Hematopoietic multipotent progenitor cell treated with erythropoietin and hydrocortisone succinate and interleukin-3 and kit ligand, for 8 days (in vitro differentiated cells): Measurements from ENCODE around the gene CREB5.
"Not testable (repeated sequence)": the region's sequence is repeated elsewhere in the genome, so short reads cannot be mapped to it uniquely, and the experiment has no call there.

Experiments used
- DNase-seq: peaks from one replicate; pipeline ENCODE4 v3.0.0-alpha.2; 2015

CREB5 gene

GRCh38 chr7:28411876-28412662 lies at the start of gene CREB5:
Gene CREB5, plus strand, starts transcription at chr7:28412518. Its CDS starts 397 bp downstream, at chr7:28412915.
- DNase-seq = peak; percentile 28

GRCh38 chr7:28362812-28363211 lies 49.5 kb upstream of the CREB5 start:
- DNase-seq = no peak

GRCh38 chr7:28364082-28364481 lies 48.2 kb upstream of the CREB5 start:
- peak; percentile 34 for DNase-seq

- DNase-seq = no peak
Observed at GRCh38 chr7:28369523-28369922, 42.8 kb upstream of the CREB5 start.

- DNase-seq = no peak
Observed at GRCh38 chr7:28371846-28372245, 40.5 kb upstream of the CREB5 start.

GRCh38 chr7:28373990-28374389 lies 38.3 kb upstream of the CREB5 start:
- no peak for DNase-seq

GRCh38 chr7:28375729-28376128 lies 36.6 kb upstream of the CREB5 start:
- no peak for DNase-seq

GRCh38 chr7:28376634-28377033 lies 35.7 kb upstream of the CREB5 start:
- DNase-seq = no peak

- no peak for DNase-seq
Observed at GRCh38 chr7:28378574-28379149, 33.7 kb upstream of the CREB5 start.

- no peak for DNase-seq
Observed at GRCh38 chr7:28381466-28381865, 30.9 kb upstream of the CREB5 start.

GRCh38 chr7:28382144-28382543 lies 30.2 kb upstream of the CREB5 start:
- no peak for DNase-seq

- no peak for DNase-seq
Observed at GRCh38 chr7:28383975-28384374, 28.3 kb upstream of the CREB5 start.

- peak; percentile 77 for DNase-seq
Observed at GRCh38 chr7:28389504-28390395, 22.6 kb upstream of the CREB5 start.

- DNase-seq = no peak
Observed at GRCh38 chr7:28390426-28390825, 21.9 kb upstream of the CREB5 start.

GRCh38 chr7:28392289-28392688 lies 20.0 kb upstream of the CREB5 start:
- no peak for DNase-seq

GRCh38 chr7:28395404-28395803 lies 16.9 kb upstream of the CREB5 start:
- no peak for DNase-seq

- no peak for DNase-seq
Observed at GRCh38 chr7:28395831-28396230, 16.5 kb upstream of the CREB5 start.

- no peak for DNase-seq
Observed at GRCh38 chr7:28397141-28397540, 15.2 kb upstream of the CREB5 start.

GRCh38 chr7:28400838-28401360 lies 11.4 kb upstream of the CREB5 start:
- no peak for DNase-seq

- not testable (repeated sequence) for DNase-seq
Observed at GRCh38 chr7:28401567-28401966, 10.8 kb upstream of the CREB5 start.

- DNase-seq = no peak
Observed at GRCh38 chr7:28405662-28406061, 6.7 kb upstream of the CREB5 start.

GRCh38 chr7:28406192-28406591 lies 6.1 kb upstream of the CREB5 start:
- DNase-seq = no peak

- no peak for DNase-seq
Observed at GRCh38 chr7:28407651-28408050, 4.7 kb upstream of the CREB5 start.
